GM18499 (cell line): ENCODE data around the gene RELB.
"Not testable (repeated sequence)": the region's sequence is repeated elsewhere in the genome, so short reads cannot be mapped to it uniquely, and the experiment has no call there.

Experiments used
- ATAC-seq: cut with Tn5 transposase; IDR thresholded peaks from one replicate; pipeline ENCODE4 v1.9.1; 2021; ENCODE audit warnings: moderate number of reproducible peaks; ENCODE audit not compliant: insufficient read depth, unreplicated experiment

RELB gene, protein sequence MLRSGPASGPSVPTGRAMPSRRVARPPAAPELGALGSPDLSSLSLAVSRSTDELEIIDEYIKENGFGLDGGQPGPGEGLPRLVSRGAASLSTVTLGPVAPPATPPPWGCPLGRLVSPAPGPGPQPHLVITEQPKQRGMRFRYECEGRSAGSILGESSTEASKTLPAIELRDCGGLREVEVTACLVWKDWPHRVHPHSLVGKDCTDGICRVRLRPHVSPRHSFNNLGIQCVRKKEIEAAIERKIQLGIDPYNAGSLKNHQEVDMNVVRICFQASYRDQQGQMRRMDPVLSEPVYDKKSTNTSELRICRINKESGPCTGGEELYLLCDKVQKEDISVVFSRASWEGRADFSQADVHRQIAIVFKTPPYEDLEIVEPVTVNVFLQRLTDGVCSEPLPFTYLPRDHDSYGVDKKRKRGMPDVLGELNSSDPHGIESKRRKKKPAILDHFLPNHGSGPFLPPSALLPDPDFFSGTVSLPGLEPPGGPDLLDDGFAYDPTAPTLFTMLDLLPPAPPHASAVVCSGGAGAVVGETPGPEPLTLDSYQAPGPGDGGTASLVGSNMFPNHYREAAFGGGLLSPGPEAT

DNA sequence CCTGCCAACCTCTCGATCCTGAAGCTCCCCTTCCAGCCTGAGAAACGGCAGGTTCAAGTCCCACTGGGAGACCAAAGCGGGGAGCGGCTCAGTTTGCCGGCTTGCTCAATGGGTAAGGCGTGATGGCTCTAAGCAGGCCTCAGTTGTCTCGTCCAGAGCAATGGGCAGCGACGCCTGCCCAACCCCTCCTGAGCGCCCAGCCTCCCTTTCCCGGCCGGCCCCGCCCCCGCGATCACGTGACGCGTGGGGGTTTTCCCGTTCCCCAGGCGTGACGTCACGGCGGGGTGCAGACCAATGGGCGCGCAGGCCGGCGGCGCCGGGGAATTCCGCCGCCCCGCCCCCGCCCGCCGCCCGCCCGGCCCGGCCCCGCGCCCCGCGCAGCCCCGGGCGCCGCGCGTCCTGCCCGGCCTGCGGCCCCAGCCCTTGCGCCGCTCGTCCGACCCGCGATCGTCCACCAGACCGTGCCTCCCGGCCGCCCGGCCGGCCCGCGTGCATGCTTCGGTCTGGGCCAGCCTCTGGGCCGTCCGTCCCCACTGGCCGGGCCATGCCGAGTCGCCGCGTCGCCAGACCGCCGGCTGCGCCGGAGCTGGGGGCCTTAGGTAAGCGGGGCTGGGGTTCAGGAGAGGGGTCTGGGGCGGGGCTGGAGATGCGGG is at the start of gene RELB:
TSS of gene RELB (plus strand) at position 378 of the 653 bp plus-strand sequence. CDS start at position 494, 116 bp downstream.
- no peak for ATAC-seq

- ATAC-seq, result no peak
These were observed 47.0 kb upstream of the RELB start for GRCh38 chr19:44954278-44954648.

DNA sequence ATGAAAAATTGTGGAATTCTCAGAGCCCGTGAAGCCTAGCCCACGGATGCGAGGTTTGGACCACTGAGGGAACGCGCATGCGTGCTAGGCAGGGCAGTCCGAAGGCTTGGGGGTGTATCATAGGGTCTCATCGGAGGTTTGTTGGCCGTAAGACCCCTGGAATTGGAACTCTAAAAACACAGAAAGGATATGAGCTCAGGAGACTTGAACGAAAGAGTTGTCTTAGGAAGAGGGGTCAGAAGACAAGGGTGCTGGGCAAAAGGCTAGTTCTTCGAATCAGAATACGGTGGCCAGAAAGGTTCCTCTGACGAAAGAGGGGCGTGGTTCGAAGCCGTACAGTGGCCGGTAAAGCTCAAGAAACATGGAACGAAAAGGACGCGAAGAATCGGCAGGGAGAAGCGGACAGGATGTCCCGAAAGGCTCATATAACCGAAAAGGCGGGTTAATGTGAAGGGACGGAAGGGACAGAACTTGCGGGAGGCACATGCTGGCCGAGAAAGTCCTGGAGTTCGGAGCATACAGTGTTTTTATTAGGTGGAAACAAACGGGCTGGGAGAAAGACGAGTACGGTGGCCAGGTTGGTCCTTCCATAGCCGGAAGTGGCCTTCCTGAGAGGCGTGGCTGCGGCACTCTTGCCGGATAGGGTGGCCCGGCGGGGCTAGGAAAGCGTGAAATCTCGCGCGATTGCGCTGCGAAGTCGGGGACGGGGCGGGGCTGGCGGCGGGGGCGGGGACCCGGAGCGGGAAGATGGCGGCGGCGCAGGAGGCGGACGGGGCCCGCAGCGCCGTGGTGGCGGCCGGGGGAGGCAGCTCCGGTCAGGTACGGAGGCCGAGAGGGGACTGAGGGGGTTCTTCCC is 46.4 kb upstream of the RELB start, which contains the start of gene CLPTM1:
TSS of gene CLPTM1 (plus strand) at position 732 of the 856 bp plus-strand sequence. CDS start at position 748, 16 bp downstream.
- no peak for ATAC-seq

DNA sequence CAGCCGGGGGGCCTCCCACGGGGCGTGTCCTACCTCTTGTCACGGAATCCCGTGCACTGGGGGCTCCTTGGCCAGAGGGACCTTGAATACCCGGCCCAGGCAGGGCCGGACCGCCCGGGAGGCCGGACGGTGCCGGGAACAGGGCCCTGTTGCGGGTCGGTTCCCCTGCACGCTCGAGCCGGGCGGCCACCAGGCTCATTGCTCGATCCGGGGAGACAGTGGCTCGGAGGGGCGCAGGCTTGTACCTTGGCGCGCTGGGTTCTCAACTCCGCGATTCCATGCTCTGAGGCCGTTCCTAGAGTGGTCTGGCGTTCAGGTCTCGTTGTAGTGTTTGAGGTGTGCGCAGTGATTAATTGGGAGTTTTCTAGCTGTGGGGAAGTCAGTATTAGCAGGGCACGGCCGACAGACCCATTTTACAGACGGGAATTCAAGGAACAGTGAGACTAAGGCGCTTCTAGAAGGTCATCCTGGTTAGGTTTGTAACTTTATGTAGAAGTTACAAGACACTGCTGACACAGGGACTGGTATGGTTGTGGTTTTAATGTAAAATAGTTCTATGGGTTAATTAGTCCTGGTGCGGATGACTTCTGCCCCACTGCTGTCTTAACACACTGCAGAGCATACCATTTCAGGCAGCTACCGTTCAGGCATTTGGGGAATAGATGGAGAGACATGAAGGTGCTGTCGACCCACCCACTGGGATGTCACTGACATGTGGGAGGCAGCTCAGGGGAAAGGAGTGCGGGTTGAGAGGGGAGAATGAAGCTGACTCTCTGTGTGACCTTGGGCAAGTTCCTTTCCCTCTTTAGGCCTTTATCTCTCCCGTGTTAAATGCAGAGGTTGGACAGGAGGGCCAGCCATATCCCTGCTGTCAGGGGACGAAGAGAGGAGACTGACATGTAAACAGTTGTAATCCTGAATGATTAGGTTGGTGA is 45.5 kb upstream of the RELB start:
- ATAC-seq, result no peak

GRCh38 chr19:44957526-44957925 is 43.7 kb upstream of the RELB start:
- no peak for ATAC-seq

DNA sequence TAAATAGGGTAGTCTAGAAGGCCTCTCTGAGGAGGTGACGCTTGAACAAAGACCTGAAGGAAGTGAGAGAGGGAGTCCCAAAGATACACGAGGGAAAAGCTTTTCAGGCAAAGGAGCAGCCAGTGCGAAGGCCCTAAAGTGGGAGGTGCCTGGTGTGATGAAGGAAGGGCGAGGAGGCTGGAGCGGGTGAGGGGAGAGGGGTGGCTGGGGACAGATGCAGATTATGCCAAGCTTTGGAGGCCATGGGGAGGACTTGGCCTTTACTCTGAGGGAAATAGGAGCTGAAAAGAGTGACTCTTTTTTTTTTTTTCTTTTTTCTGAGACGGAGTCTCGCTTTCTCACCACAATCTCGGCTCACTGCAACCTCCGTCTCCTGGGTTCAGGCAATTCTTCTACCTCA is 43.2 kb upstream of the RELB start:
- no peak for ATAC-seq

DNA sequence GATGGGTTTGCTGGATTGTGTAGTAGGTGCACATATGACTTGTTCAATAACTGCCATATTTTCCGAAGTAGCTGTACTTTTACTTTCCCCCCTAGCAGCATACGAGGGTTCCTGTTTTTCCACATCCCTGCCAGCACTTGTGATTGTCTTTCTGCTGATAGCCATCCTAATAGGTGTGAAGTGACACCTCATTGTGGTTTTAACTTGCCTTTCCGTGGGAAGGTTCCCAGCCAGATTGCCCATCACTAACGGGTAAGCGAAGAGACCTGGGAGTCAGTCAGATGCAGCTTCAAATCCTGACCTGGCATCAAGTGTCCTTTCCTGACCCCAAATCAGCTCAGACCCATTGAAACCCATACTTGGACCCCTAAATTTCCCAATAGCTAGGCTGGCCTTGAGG is 41.6 kb upstream of the RELB start:
- ATAC-seq, result no peak

GRCh38 chr19:44960906-44961728 is 40.1 kb upstream of the RELB start:
- no peak for ATAC-seq

GRCh38 chr19:44961821-44962220 is 39.4 kb upstream of the RELB start:
- no peak for ATAC-seq

GRCh38 chr19:44968118-44968517 is 33.1 kb upstream of the RELB start:
- no peak for ATAC-seq

DNA sequence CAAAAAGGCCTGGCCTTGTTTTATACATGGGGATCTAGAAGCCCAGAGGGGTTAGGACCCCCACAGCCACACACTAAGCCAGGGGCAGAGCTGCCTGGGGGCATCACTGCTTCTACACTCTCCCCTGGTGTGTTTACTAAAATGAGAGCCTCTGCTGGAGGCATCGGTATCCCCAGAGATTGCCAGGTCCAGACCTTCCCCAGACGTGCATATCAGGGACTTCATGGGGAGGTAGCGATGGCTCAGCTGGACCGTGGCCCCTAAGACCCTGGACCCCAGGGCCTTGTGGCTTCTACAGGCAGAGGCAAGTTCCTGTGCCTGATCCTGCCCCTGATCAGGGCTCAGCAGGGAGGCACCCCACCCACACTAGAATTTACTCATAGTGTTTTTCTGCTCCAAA is 32.6 kb upstream of the RELB start:
- ATAC-seq, result no peak

DNA sequence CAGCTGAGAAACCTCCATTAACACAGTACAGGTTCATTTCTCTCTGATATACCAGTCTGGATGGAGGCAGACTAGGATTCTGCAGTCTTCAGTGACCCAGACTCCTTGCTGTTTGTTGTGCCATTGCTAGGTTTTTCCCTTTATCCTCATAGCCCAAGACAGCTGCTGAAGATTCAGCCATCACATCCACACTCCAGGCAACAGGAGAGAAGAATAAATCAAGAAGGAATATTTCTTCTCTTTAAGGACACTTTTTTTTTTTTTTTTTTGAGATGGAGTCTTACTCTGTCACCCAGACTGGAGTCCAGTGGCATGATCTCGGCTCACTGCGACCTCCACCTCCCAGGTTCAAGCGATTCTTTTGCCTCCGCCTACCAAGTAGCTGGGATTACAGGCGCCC is 31.8 kb upstream of the RELB start:
- ATAC-seq, result no peak

DNA sequence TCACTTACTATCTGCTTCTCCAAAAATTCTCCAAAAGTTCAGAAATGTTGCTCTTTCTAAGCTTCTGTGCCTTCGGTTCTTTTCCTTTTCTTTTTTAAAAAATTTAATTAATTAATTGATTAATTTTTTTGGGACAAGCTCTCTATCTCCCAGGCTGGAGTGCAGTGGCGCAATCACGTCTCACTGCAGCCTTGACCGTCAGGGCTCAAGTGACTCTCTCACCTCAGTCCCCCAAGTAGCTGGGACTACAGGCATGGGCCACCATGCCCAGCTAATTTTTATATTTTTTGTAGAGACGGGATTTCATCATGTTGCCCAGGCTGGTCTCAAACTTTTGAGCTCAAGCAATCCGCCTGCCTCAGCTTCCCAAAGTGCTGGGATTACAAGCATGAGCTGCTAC is 29.8 kb upstream of the RELB start:
- not testable (repeated sequence) for ATAC-seq

- no peak for ATAC-seq
These were observed 28.5 kb upstream of the RELB start for GRCh38 chr19:44972802-44973201.

GRCh38 chr19:44973982-44974735 is 27.1 kb upstream of the RELB start:
- ATAC-seq, result no peak

- no peak for ATAC-seq
These were observed 26.4 kb upstream of the RELB start for GRCh38 chr19:44974857-44975256.

DNA sequence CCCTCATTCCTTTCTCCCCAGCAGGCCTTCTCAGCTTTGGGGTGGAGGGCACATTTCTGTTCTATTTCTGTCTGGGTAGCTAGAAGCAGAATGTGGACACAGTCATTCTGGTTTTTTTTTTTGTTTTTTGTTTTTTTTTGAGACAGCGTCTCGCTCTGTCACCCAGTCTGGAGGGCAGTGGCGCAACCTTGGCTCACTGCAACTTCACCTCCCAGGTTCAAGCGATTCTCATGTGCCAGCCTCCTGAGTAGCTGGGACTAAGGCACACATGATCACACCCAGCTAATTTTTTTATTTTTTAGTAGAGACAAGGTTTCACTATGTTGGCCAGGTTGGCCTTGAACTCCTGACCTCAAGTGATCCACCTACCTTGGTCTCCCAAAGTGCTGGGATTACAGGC is 25.8 kb upstream of the RELB start:
- ATAC-seq, result no peak

GRCh38 chr19:44984005-44984404 is 17.3 kb upstream of the RELB start:
- ATAC-seq, result no peak
